ENCODE measurements around the gene RICTOR.
"Not testable (repeated sequence)": the region's sequence is repeated elsewhere in the genome, so short reads cannot be mapped to it uniquely, and the experiment has no call there.

RICTOR gene

DNA sequence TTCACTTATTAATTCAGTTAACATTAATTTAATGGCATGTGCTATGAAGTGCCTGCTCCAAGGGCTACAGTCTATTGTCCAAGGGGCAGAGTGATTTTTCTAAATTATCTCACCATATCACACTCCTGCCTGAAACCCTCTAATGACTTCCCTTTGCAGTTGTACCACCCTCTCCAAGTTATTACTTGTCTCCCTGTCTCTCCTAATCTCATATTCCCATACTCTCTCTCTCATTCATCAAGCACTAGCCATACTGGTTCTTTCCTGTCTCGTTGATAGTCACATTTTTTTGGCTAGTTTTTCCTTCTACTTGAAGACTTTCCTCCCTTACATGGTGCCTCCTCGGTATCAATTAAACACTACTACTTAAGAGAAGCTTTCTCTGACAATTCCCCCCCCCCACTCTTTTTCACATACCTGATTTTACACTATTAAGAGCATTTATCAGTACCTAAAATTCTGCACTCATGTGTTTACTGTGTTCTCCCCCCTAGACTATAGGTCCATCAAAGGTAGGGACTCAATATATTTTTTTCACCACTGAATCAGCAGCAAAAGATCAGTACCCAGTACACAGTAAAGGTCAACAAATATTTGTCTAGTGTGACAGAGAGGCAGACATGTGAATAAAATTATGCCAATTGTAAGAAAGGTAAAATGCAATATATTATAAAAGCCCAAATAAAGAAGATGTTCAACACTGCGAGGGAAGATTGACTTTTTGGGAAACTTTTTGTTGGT is 19.0 kb downstream of the RICTOR start:
- DNase-seq: no peak

- DNase-seq: no peak
Measured at GRCh38 chr5:39053189-39053588, 21.0 kb downstream of the RICTOR start.

DNA sequence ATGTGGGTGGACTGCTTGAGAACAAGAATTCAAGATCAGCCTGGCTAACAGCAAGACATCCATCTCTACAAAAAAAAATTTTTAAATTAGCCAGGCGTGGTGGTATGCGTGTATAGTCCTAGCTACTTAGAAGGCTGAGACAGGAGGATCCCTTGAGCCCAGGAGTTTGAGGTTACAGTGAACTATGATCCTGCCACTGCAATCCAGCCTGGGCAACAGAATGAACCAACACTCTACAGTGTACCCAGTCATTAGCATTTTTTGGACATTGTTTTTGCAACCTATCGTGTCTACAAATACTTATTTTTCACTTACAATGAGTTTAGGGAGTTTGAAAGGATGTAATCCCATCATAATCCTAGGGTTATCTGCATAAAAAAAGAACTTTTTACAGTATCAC is 22.1 kb downstream of the RICTOR start:
- DNase-seq: no peak

GRCh38 chr5:39049315-39049714 is 24.9 kb downstream of the RICTOR start:
- no peak for DNase-seq

GRCh38 chr5:39040875-39041274 is 33.3 kb downstream of the RICTOR start:
- DNase-seq: no peak

DNA sequence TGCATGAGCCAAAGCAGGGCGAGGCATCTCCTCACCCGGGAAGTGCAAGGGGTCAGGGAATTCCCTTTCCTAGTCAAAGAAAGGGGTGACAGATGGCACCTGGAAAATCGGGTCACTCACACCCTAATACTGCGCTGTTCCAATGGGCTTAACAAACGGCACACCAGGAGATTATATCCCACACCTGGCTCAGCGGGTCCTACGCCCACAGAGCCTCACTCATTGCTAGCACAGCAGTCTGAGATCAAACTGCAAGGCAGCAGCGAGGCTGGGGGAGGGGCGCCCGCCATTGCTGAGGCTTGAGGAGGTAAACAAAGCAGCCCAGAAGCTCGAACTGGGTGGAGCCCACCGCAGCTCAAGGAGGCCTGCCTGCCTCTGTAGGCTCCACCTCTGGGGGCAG is 39.7 kb downstream of the RICTOR start:
- not testable (repeated sequence) for DNase-seq

- no peak for DNase-seq
Measured at GRCh38 chr5:39031041-39031440, 43.2 kb downstream of the RICTOR start.

- no peak for DNase-seq
Measured at GRCh38 chr5:39025456-39025855, 48.7 kb downstream of the RICTOR start.

DNA sequence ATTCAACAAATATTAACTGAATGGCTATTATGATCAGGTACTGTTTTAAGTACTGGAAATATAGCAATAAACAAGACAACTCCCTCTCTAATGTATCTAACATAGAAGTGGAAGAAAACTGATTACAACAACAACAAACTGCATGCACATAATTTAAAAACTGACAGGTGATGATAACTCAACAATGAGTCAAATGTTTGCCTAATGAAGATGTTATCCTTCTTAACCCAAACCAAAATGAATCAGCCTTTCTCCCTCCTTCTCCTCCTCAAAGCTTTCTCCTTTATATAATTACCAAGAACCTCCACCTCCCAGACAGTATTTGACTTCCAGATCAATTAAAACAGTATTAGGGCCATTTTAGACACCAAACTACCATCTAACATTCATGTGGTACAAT is 49.3 kb downstream of the RICTOR start:
- DNase-seq: no peak

- no peak for DNase-seq
Measured at GRCh38 chr5:39024005-39024404, 50.2 kb downstream of the RICTOR start.

- DNase-seq: no peak
Measured at GRCh38 chr5:39023121-39023520, 51.1 kb downstream of the RICTOR start.

- no peak for DNase-seq
Measured at GRCh38 chr5:39022151-39022550, 52.0 kb downstream of the RICTOR start.

DNA sequence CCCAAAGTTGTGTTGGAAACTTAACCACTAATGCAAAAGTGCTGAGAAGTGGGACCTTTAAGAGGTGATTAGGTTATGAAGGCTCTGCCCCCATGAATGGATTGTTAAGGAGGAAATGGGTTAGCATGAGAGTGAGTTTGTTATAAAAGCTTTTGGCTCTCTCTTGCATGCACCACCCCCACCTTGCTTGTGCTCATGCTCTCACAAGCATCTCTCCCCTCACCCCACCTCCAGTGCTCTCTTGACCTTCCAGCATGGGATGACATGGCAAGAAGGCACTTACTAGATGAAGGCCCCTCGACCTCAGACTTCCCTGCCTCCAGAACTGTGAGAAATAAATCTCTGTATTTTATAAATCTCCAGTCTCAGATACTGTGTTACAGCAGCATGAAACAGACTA is 52.8 kb downstream of the RICTOR start:
- no peak for DNase-seq

DNA sequence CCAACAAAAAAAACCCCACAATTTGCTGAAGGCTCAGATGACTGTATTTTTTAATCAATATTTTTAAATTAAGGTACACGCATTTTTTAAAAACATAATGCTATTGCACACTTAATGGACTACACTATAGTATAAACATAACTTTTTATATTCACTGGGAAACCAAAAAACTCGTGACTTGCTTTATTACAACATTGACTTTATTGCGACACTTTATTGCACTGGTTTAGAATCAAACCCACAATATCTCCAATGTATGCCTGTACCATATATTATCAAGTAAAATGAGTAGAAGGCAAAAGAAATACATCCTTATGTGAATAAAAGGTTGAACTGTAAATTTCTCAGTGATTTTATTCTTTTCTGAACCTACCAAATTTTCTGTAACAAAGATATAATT is 53.7 kb downstream of the RICTOR start:
- DNase-seq: no peak

- no peak for DNase-seq
Measured at GRCh38 chr5:39019254-39019653, 54.9 kb downstream of the RICTOR start.

DNA sequence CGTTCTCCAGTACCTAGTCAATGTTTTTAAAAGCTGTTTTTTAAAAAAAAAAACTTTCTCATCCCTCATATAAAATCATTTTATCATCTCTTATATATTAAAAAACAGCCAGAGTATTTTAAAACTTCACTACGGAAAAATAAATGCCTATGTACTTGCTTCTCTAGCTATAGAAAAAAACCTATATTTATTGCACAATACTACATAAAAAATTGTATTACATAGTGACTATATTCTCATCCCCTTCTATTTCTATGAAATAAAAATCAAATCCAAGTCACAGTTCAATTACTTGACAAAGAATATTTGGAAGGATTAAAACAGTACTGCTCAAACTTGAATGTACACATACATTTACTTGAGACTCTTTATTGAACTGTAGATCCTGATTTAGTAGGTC is 56.7 kb downstream of the RICTOR start:
- DNase-seq: no peak

DNA sequence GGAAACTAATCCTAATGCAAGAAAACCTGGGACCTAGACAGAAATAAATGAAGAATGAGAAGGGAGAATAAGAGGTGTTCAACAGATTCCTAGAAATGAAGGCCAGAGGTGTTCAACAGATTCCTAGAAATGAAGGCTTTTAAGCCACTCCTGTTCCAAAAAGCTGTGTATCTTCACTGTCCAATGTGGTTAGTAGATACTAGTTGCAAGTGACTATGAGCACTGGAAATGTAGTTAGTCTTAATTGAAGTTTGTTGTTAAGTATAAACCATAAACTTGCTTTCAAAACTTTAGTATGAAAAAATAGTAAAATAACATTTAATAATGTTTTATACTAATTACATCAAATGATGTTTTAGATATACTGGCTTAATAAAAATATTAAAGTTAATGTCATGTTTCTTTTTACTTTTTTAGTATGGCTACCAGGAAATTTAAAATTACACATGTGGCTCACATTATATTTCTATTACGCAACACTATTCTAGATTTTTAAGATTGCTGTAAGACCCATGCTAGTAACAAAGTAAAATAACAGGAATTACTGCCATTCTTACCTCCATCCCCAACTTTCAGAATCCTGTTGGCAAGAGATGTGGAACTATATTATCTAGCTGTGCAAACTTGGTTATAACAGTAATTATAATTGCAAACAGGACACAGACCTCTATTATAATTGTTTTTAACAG is 57.5 kb downstream of the RICTOR start:
- DNase-seq: no peak

GRCh38 chr5:39015743-39016586 is 58.2 kb downstream of the RICTOR start:
- DNase-seq: no peak

- DNase-seq: no peak
Measured at GRCh38 chr5:39014561-39014960, 59.6 kb downstream of the RICTOR start.

- no peak for DNase-seq
Measured at GRCh38 chr5:39013938-39014337, 60.3 kb downstream of the RICTOR start.

- not testable (repeated sequence) for DNase-seq
Measured at GRCh38 chr5:39010958-39011357, 63.2 kb downstream of the RICTOR start.

DNA sequence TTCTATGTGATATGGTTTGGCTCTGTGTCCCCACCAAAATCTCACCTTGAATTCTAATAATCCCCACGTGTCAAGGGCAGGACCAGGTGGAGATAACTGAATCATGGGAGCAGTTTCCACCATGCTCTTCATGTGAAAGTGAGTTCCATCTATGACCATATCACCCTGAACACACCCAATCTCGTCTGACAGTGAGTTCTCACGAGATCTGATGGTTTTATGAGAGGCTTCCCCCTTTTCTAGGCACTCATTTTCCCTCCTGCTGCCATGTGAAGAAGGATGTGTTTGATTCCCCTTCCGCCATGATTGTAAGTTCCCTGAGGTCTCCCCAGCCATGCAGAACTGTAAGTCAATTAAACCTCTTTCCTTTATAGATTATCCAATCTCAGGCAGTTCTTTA is 64.2 kb downstream of the RICTOR start:
- DNase-seq: no peak

GRCh38 chr5:39009280-39009679 is 64.9 kb downstream of the RICTOR start:
- DNase-seq: no peak

- DNase-seq: no peak
Measured at GRCh38 chr5:39006650-39007049, 67.5 kb downstream of the RICTOR start.

All from activated CD4-positive, CD25-positive, alpha-beta regulatory T cell treated with anti-CD3 and anti-CD28 coated beads, Interleukin-2, amount 50 U/mL, for 72 hours (primary cell).